K562 (cell line): ENCODE measurements around the gene GPN1. TPM values are rescaled to one million over a fixed set of nuclear protein-coding genes. Genes with fewer than 3 reads are reported as not detected.

Experiments used
- BHLHE40 ChIP-seq: IDR thresholded peaks from 2 replicates; pipeline ENCODE4 v1.6.1; 2011; ENCODE audit warnings: low read length, improper control_type of control experiment
- BRD9 ChIP-seq: fragments of 450-650 bp; IDR thresholded peaks from 2 replicates; pipeline ENCODE4 v1.6.1; 2018; ENCODE audit warnings: low read depth; ENCODE audit not compliant: partially characterized antibody
- CBX2 ChIP-seq: fragments of 200-600 bp; sonication (generic); IDR thresholded peaks from one replicate; pipeline ENCODE4 v1.6.1; 2012; ENCODE audit warnings: mild to moderate bottlenecking, low read length, inconsistent platforms; ENCODE audit not compliant: insufficient read depth, poor library complexity, severe bottlenecking
- CEBPB ChIP-seq: fragments of 450-650 bp; IDR thresholded peaks from 2 replicates; pipeline ENCODE4 v1.6.1; 2016; ENCODE audit warnings: missing genetic modification characterization, missing compliant biosample characterization
- COPS2 ChIP-seq: fragments of 450-650 bp; conservative IDR thresholded peaks from 2 replicates; pipeline ENCODE4 v1.6.1; 2016; ENCODE audit warnings: mild to moderate bottlenecking, moderate library complexity
- CSDE1 ChIP-seq, 2 experiments: fragments of 450-650 bp; IDR thresholded peaks; 2 replicates each; pipeline ENCODE4 v1.6.1; 2016; ENCODE audit warnings: mild to moderate bottlenecking in 1 of 2
- GATAD2A ChIP-seq: fragments of 450-650 bp; IDR thresholded peaks from 2 replicates; pipeline ENCODE4 v1.6.1; 2017
- GTF2A2 ChIP-seq: IDR thresholded peaks from 2 replicates; pipeline ENCODE4 v1.6.1; 2016; ENCODE audit warnings: mild to moderate bottlenecking, missing genetic modification characterization, missing compliant biosample characterization
- HNRNPUL1 ChIP-seq: fragments of 200-400 bp; formaldehyde crosslinking; IDR thresholded peaks from 2 replicates; pipeline ENCODE4 v1.6.1; 2017; ENCODE audit warnings: low read length
- KAT2B ChIP-seq: IDR thresholded peaks from one replicate; pipeline ENCODE4 v1.6.1; 2012; ENCODE audit warnings: low read depth, mild to moderate bottlenecking, control low read depth, inconsistent platforms, low read length, moderate library complexity
- MCM3 ChIP-seq: fragments of 450-650 bp; IDR thresholded peaks from 2 replicates; pipeline ENCODE4 v1.6.1; 2016
- MTA2 ChIP-seq: fragments of 450-650 bp; IDR thresholded peaks from 2 replicates; pipeline ENCODE4 v1.6.1; 2016; ENCODE audit warnings: low read depth
- MTF1 ChIP-seq: fragments of 250-450 bp; sonication (Bioruptor Pico); IDR thresholded peaks from 2 replicates; pipeline ENCODE4 v1.9.0; 2021; ENCODE audit warnings: moderate library complexity, mild to moderate bottlenecking, inconsistent platforms, borderline replicate concordance
- NFE2L1 ChIP-seq: fragments of 450-650 bp; IDR thresholded peaks from 2 replicates; pipeline ENCODE4 v1.6.1; 2016; ENCODE audit warnings: missing genetic modification characterization, low read depth, mild to moderate bottlenecking, missing compliant biosample characterization, moderate library complexity, borderline replicate concordance
- RFX1 ChIP-seq: fragments of 450-650 bp; IDR thresholded peaks from 2 replicates; pipeline ENCODE4 v1.6.1; 2016; ENCODE audit warnings: mild to moderate bottlenecking, moderate library complexity
- SRSF1 ChIP-seq: fragments of 200-400 bp; formaldehyde crosslinking; IDR thresholded peaks from 2 replicates; pipeline ENCODE4 v1.6.1; 2017; ENCODE audit warnings: mild to moderate bottlenecking, low read depth, low read length, moderate library complexity
- TRIM28 ChIP-seq: fragments of 450-650 bp; IDR thresholded peaks from 2 replicates; pipeline ENCODE4 v1.6.1; 2017
- XRCC3 ChIP-seq: fragments of 450-650 bp; IDR thresholded peaks from 2 replicates; pipeline ENCODE4 v1.6.1; 2017; ENCODE audit warnings: mild to moderate bottlenecking, moderate library complexity
- ZC3H8 ChIP-seq: fragments of 450-650 bp; IDR thresholded peaks from 2 replicates; pipeline ENCODE4 v1.6.1; 2017
- ZNF133 ChIP-seq: fragments of 250-450 bp; sonication (Bioruptor Pico); IDR thresholded peaks from 2 replicates; pipeline ENCODE4 v1.4.0; 2020; ENCODE audit warnings: mild to moderate bottlenecking
- ZNF24 ChIP-seq: fragments of 450-650 bp; IDR thresholded peaks from 2 replicates; pipeline ENCODE4 v1.6.1; 2016
- ZNF696 ChIP-seq: fragments of 250-450 bp; sonication (Bioruptor Pico); conservative IDR thresholded peaks from 2 replicates; pipeline ENCODE4 v1.4.0; 2020; ENCODE audit warnings: mild to moderate bottlenecking, moderate library complexity
- ZNF830 ChIP-seq: fragments of 250-450 bp; sonication (Bioruptor Pico); IDR thresholded peaks from 2 replicates; pipeline ENCODE4 v1.5.0; 2021; ENCODE audit warnings: mild to moderate bottlenecking
- polyA plus RNA-seq, 8 experiments: library from polyadenylated mRNA; depleted of rRNA in 4 of 8; stranded (reverse) in 5 of 8; unstranded in 3 of 8; fragments of >200 nt; fragmentation: Nextera tagmentation in 2 of 8; fragmentation: Illumina TruSeq in 1 of 8; extraction: Ambion mirVana in 2 of 8; extraction: Trizol in 1 of 8; gene quantifications; 2 replicates each; pipeline versions ENCODE4 v1.2.1 to v1.2.3, GENCODE V29; 2011 to 2014; ENCODE audit warnings: inconsistent platforms in 1 of 8, missing spikeins in 1 of 8
- total RNA-seq, 7 experiments: library from RNA; depleted of rRNA in 6 of 7; stranded (reverse); fragments of >200 nt in 6 of 7; fragmentation: Illumina TruSeq in 2 of 7; extraction: Trizol in 2 of 7; gene quantifications; 2 replicates each; pipeline versions ENCODE4 v1.2.1 to v1.2.3, GENCODE V29; 2011 to 2021; ENCODE audit warnings: low replicate concordance in 1 of 7
- TF ChIP-seq, protein P1 (sequence below): fragments of 450-650 bp; conservative IDR thresholded peaks from 2 replicates; pipeline ENCODE4 v1.6.1; 2016; ENCODE audit warnings: missing genetic modification characterization, low read depth, mild to moderate bottlenecking, missing compliant biosample characterization, moderate library complexity
- TF ChIP-seq, protein P2 (sequence below): fragments of 450-650 bp; IDR thresholded peaks from 2 replicates; pipeline ENCODE4 v1.6.1; 2018; ENCODE audit warnings: mild to moderate bottlenecking, low read depth; ENCODE audit not compliant: partially characterized antibody
- TF ChIP-seq, protein P3 (sequence below): fragments of 450-650 bp; IDR thresholded peaks from one replicate; pipeline ENCODE4 v1.6.1; 2018; ENCODE audit warnings: mild to moderate bottlenecking, moderate library complexity; ENCODE audit not compliant: partially characterized antibody

GPN1 gene
- total and polyA plus RNA-seq, 9 of the 15 experiments (the other 6 are each of a cell fraction or from before 2014, with no cell fraction given), result 23.4 to 171 (median 48.2) TPM

DNA sequence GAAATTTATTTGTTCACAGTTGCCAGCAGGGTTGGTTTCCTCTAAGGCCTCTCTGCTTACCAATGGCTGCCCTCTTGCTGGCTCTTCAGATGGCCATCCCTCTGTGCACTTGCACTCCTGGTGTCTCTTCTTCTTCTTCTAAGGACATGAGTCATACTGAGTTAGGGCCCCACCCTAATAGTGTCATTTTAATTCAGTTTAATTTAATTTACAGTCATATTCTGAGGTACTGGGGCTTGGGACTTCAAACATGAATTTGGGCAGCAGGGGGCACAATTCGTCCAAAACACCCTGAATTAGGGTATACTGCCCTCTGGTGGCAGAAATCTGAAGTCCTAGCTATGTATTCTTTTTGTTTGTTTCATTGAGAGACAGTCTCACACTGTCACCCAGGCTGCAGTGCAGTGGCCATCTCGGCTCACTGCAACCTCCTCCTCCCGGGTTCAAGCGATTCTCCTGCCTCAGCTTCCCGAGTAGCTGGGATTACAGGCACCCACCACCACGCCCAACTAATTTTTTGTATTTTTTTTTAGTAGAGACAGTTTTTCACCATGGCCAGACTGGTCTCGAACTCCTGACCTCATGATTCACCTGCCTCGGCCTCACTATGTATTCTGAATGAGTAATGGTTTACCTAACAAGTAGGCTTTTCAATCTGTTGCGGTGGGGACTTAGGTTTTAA, 54.7 kb downstream of the GPN1 start (continued):
- TF ChIP-seq KAT2B (no peak), ZNF133 (CRISPR knock-in tag) (no peak), ZNF830 (CRISPR knock-in tag) (no peak), XRCC3 (no peak), NFE2L1 (no peak), CEBPB (no peak), BRD9 (no peak), CBX2 (no peak), GATAD2A (no peak), ZNF24 (no peak), MTA2 (no peak), RFX1 (no peak), MCM3 (no peak), MTF1 (CRISPR knock-in tag) (no peak), HNRNPUL1 (no peak), GTF2A2 (tag) (no peak), TRIM28 (no peak), SRSF1 (no peak), COPS2 (no peak), ZNF696 (CRISPR knock-in tag) (no peak), BHLHE40 (no peak), CSDE1 (IDR thresholded peaks at IDR 0.05) (no peak), ZC3H8 (no peak)
- TF ChIP-seq, protein P1, sequence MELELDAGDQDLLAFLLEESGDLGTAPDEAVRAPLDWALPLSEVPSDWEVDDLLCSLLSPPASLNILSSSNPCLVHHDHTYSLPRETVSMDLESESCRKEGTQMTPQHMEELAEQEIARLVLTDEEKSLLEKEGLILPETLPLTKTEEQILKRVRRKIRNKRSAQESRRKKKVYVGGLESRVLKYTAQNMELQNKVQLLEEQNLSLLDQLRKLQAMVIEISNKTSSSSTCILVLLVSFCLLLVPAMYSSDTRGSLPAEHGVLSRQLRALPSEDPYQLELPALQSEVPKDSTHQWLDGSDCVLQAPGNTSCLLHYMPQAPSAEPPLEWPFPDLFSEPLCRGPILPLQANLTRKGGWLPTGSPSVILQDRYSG (tag), result no peak
- TF ChIP-seq, protein P2, sequence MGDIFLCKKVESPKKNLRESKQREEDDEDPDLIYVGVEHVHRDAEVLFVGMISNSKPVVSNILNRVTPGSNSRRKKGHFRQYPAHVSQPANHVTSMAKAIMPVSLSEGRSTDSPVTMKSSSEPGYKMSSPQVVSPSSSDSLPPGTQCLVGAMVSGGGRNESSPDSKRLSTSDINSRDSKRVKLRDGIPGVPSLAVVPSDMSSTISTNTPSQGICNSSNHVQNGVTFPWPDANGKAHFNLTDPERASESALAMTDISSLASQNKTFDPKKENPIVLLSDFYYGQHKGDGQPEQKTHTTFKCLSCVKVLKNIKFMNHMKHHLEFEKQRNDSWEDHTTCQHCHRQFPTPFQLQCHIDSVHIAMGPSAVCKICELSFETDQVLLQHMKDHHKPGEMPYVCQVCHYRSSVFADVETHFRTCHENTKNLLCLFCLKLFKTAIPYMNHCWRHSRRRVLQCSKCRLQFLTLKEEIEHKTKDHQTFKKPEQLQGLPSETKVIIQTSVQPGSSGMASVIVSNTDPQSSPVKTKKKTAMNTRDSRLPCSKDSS, result no peak
- TF ChIP-seq, protein P3, sequence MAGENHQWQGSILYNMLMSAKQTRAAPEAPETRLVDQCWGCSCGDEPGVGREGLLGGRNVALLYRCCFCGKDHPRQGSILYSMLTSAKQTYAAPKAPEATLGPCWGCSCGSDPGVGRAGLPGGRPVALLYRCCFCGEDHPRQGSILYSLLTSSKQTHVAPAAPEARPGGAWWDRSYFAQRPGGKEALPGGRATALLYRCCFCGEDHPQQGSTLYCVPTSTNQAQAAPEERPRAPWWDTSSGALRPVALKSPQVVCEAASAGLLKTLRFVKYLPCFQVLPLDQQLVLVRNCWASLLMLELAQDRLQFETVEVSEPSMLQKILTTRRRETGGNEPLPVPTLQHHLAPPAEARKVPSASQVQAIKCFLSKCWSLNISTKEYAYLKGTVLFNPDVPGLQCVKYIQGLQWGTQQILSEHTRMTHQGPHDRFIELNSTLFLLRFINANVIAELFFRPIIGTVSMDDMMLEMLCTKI, result no peak
